Common myeloid progenitor, CD34-positive (primary cell): ENCODE data around the gene PLEKHG1.

Experiments used
- CTCF ChIA-PET: fragments of 350-600 bp; sonication (Branson Sonifier 250); formaldehyde crosslinking; loops from one replicate; lab custom pipeline; 2021; ENCODE audit warnings: antibody characterized with exemption; lab: Charles Lee
- POLR2A ChIA-PET: fragments of 350-600 bp; sonication (Branson Sonifier 250); formaldehyde crosslinking; loops from one replicate; lab custom pipeline; 2021; ENCODE audit warnings: antibody characterized with exemption; lab: Charles Lee
- DNase-seq, 3 donors: peaks; one replicate each; pipeline versions ENCODE4 v3.0.0 to v3.0.0-alpha.2; 2013
- H3K27ac ChIP-seq, 2 experiments: 1 replicate in 1 of 2; 2 replicates in 1 of 2; pipeline ENCODE4 v1.7.0; 2013; ENCODE audit warnings: inconsistent platforms in 2 of 2, low read length in 2 of 2, mild to moderate bottlenecking in 2 of 2, low read depth in 1 of 2, moderate library complexity in 1 of 2; ENCODE audit not compliant: severe bottlenecking in 2 of 2, insufficient read depth in 1 of 2, poor library complexity in 1 of 2
- H3K27me3 ChIP-seq, 5 experiments: replicated peaks in 2 of 5; 1 replicate in 3 of 5; 2 replicates in 2 of 5; pipeline versions ENCODE4 v1.6.1 to v1.7.0; 2013; ENCODE audit warnings: low read length in 4 of 5, mild to moderate bottlenecking in 2 of 5, moderate library complexity in 2 of 5, inconsistent platforms in 1 of 5; ENCODE audit not compliant: insufficient read depth in 5 of 5, control insufficient read depth in 4 of 5
- H3K36me3 ChIP-seq, 4 experiments: 1 replicate in 2 of 4; 2 replicates in 2 of 4; pipeline versions ENCODE4 v1.6.1 to v1.7.0; 2013; ENCODE audit warnings: low read length in 3 of 4, control low read depth in 1 of 4, mild to moderate bottlenecking in 1 of 4; ENCODE audit not compliant: control insufficient read depth in 4 of 4, insufficient read depth in 4 of 4
- H3K4me1 ChIP-seq, 4 experiments: 1 replicate in 3 of 4; 2 replicates in 1 of 4; pipeline versions ENCODE4 v1.6.1 to v1.7.1; 2013; ENCODE audit warnings: low read length in 3 of 4, mild to moderate bottlenecking in 3 of 4, control low read depth in 1 of 4, inconsistent platforms in 1 of 4, moderate library complexity in 1 of 4; ENCODE audit not compliant: control insufficient read depth in 4 of 4, insufficient read depth in 4 of 4; ENCODE audit errors: control extremely low read depth in 1 of 4
- H3K4me3 ChIP-seq, 7 experiments: 1 replicate in 4 of 7; 2 replicates in 3 of 7; pipeline versions ENCODE4 v1.5.1 to v1.7.0; 2013; ENCODE audit warnings: mild to moderate bottlenecking in 7 of 7, low read length in 6 of 7, moderate library complexity in 6 of 7, inconsistent platforms in 2 of 7, low read depth in 2 of 7, control low read depth in 1 of 7; ENCODE audit not compliant: insufficient read depth in 4 of 7, control insufficient read depth in 1 of 7; ENCODE audit errors: extremely low read depth in 1 of 7
- H3K9me3 ChIP-seq, 5 experiments: 1 replicate in 4 of 5; 2 replicates in 1 of 5; pipeline versions ENCODE4 v1.6.1 to v1.7.1; 2013; ENCODE audit warnings: low read length in 4 of 5, mild to moderate bottlenecking in 2 of 5, inconsistent platforms in 1 of 5, low read depth in 1 of 5, moderate library complexity in 1 of 5; ENCODE audit not compliant: control insufficient read depth in 4 of 5, insufficient read depth in 2 of 5; ENCODE audit errors: control extremely low read depth in 1 of 5
- WGBS: methylation state at CpG from one replicate; pipeline ENCODE4 v1.1.5; 2013; ENCODE audit not compliant: insufficient coverage; 5-methylcytosine and 5-hydroxymethylcytosine counted together

The PLEKHG1 gene

GRCh38 chr6:150566486-150566885 lies 33.2 kb upstream of the PLEKHG1 start:
- Histone ChIP-seq H3K27me3 (peaks cover 2 to 48% (median 18%) of the 10 kb centered on the region in 5 experiments), H3K9me3 (peaks cover 0 to 1% (median 0%) of the 10 kb centered on the region in 5 experiments), H3K4me1 (no peaks in the 10 kb centered on the region), H3K27ac (no peak overlapping the region), H3K36me3 (no peaks in the 10 kb centered on the region), H3K4me3 (no peak overlapping the region)
- ChIA-PET CTCF (no interaction called here), POLR2A (no interaction called here)
- no peak for DNase-seq

- Histone ChIP-seq H3K36me3 (no peaks in the 10 kb centered on the region), H3K4me3 (no peak overlapping the region), H3K27ac (no peak overlapping the region), H3K27me3 (peaks cover 0 to 55% (median 19%) of the 10 kb centered on the region in 5 experiments), H3K9me3 (peaks cover 0 to 3% (median 0%) of the 10 kb centered on the region in 5 experiments), H3K4me1 (no peaks in the 10 kb centered on the region)
- CTCF ChIA-PET = no interaction called here
- WGBS = 100% methylated on average over 2 of the region's 3 CpGs
- no peak for DNase-seq
- POLR2A ChIA-PET = no interaction called here
Measured at GRCh38 chr6:150567380-150567779, 32.3 kb upstream of the PLEKHG1 start.

- H3K4me1 ChIP-seq = peaks cover 0 to under 1% (median 0%) of the 10 kb centered on the region in 4 experiments
- no peak overlapping the region for H3K4me3 ChIP-seq
- H3K36me3 ChIP-seq = no peaks in the 10 kb centered on the region
- H3K9me3 ChIP-seq = peaks cover 0 to 3% (median 0%) of the 10 kb centered on the region in 5 experiments
- 100% methylated on average over 2 of the region's 3 CpGs for WGBS
- ChIA-PET POLR2A (no interaction called here), CTCF (no interaction called here)
- no peak overlapping the region for H3K27ac ChIP-seq
- H3K27me3 ChIP-seq = peaks cover 0 to 58% (median 21%) of the 10 kb centered on the region in 5 experiments
- no peak for DNase-seq
Measured at GRCh38 chr6:150567823-150568383, 31.8 kb upstream of the PLEKHG1 start.

- H3K27me3 ChIP-seq = peaks cover 0 to 65% (median 23%) of the 10 kb centered on the region in 5 experiments
- H3K36me3 ChIP-seq = no peaks in the 10 kb centered on the region
- peaks cover 0 to 4% (median 3%) of the 10 kb centered on the region in 4 experiments for H3K4me1 ChIP-seq
- POLR2A ChIA-PET = no interaction called here
- H3K27ac ChIP-seq = no peak overlapping the region
- CTCF ChIA-PET = no interaction called here
- WGBS = 100% methylated on average over 1 of the region's 3 CpGs
- H3K9me3 ChIP-seq = peaks cover 0 to 3% (median 0%) of the 10 kb centered on the region in 5 experiments
- H3K4me3 ChIP-seq = no peak overlapping the region
- DNase-seq = no peak
Measured at GRCh38 chr6:150568560-150568959, 31.1 kb upstream of the PLEKHG1 start.

GRCh38 chr6:150569161-150569560 lies 30.5 kb upstream of the PLEKHG1 start:
- Histone ChIP-seq H3K36me3 (no peaks in the 10 kb centered on the region), H3K27me3 (peaks cover 0 to 66% (median 25%) of the 10 kb centered on the region in 5 experiments), H3K27ac (no peak overlapping the region), H3K4me1 (peaks cover 0 to 6% (median 5%) of the 10 kb centered on the region in 4 experiments), H3K9me3 (peaks cover 0 to 3% (median 0%) of the 10 kb centered on the region in 5 experiments), H3K4me3 (no peak overlapping the region)
- no CpG with 5 or more reads among the region's 2 CpGs for WGBS
- no peak for DNase-seq
- ChIA-PET CTCF (no interaction called here), POLR2A (no interaction called here)

- 36% methylated on average over 8 of the region's 10 CpGs for WGBS
- no peak overlapping the region for H3K27ac ChIP-seq
- H3K36me3 ChIP-seq = no peaks in the 10 kb centered on the region
- peaks cover 0 to 76% (median 27%) of the 10 kb centered on the region in 5 experiments for H3K27me3 ChIP-seq
- ChIA-PET POLR2A (no interaction called here), CTCF (interaction anchor here (1.5 kb wide), 1 partner anchor 155 kb away, joined by 3 read pairs; no protein-coding TSS in a partner anchor)
- no peak overlapping the region for H3K4me3 ChIP-seq
- peak in 2 of 3 donors; percentile 14 to 16 for DNase-seq
- peaks cover 0 to 3% (median 0%) of the 10 kb centered on the region in 5 experiments for H3K9me3 ChIP-seq
- peaks cover 0 to 13% (median 11%) of the 10 kb centered on the region in 4 experiments for H3K4me1 ChIP-seq
Measured at GRCh38 chr6:150573041-150573681, 26.5 kb upstream of the PLEKHG1 start.

DNA sequence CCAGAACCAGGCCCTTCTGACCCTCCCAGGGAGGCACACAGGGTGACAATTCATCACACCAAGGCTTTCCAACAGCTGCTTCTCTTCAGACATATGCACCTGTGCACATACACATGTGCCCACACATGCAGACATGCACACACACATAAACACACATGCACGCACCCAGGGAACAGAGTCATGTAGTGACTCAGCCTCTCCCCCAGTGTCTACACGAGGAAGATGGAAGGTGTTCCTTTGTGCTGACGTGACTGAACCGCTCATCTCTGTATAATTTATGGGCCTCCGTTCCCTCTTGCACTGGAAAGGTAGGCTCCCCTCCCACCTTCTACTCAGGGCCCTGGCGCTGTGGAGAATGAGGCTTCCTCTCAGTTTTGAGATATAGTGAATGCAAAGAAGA lies 23.8 kb upstream of the PLEKHG1 start:
- no CpG with 5 or more reads among the region's 6 CpGs for WGBS
- Histone ChIP-seq H3K27ac (no peak overlapping the region), H3K36me3 (no peaks in the 10 kb centered on the region), H3K9me3 (peaks cover 0 to 3% (median 0%) of the 10 kb centered on the region in 5 experiments), H3K27me3 (peaks cover 0 to 72% (median 20%) of the 10 kb centered on the region in 5 experiments), H3K4me3 (no peak overlapping the region), H3K4me1 (peaks cover 0 to 13% (median 11%) of the 10 kb centered on the region in 4 experiments)
- ChIA-PET POLR2A (no interaction called here), CTCF (no interaction called here)
- DNase-seq = peak in 1 of 3 donors; percentile 19
